IPS-20b (cell line): ENCODE measurements around the gene U2AF2.

ENCODE experiments used
- H3K27ac ChIP-seq: one replicate; pipeline ENCODE4 v1.5.1; 2013; ENCODE audit warnings: low read length
- H3K27me3 ChIP-seq: 2 replicates; pipeline ENCODE4 v1.6.1; 2013; ENCODE audit warnings: mild to moderate bottlenecking, low read length, inconsistent platforms; ENCODE audit not compliant: insufficient read depth
- H3K36me3 ChIP-seq: 2 replicates; pipeline ENCODE4 v1.6.1; 2013; ENCODE audit warnings: low read depth, mild to moderate bottlenecking, inconsistent platforms, low read length, moderate library complexity; ENCODE audit not compliant: insufficient read depth
- H3K4me1 ChIP-seq: 2 replicates; pipeline ENCODE4 v1.6.1; 2013; ENCODE audit warnings: mild to moderate bottlenecking, control low read depth, inconsistent platforms, low read length, moderate library complexity; ENCODE audit not compliant: insufficient read depth
- H3K4me3 ChIP-seq: 2 replicates; pipeline ENCODE4 v1.5.1; 2013; ENCODE audit warnings: mild to moderate bottlenecking, low read length, inconsistent platforms
- H3K9ac ChIP-seq: 2 replicates; pipeline ENCODE4 v1.6.1; 2013; ENCODE audit warnings: low read depth, mild to moderate bottlenecking, inconsistent platforms, low read length, moderate library complexity
- H3K9me3 ChIP-seq: 2 replicates; pipeline ENCODE4 v1.6.1; 2013; ENCODE audit warnings: mild to moderate bottlenecking, low read depth, low read length, inconsistent platforms; ENCODE audit not compliant: insufficient read depth

U2AF2 gene

GRCh38 chr19:55681131-55682092 lies 26.6 kb downstream of the U2AF2 start:
- H3K27me3 ChIP-seq = no peaks in the 10 kb centered on the region
- H3K27ac ChIP-seq = no peak overlapping the region
- no peak overlapping the region for H3K4me3 ChIP-seq
- no peak overlapping the region for H3K9ac ChIP-seq
- H3K4me1 ChIP-seq = no peaks in the 10 kb centered on the region
- H3K9me3 ChIP-seq = no peaks in the 10 kb centered on the region
- peaks cover 71% of the 10 kb centered on the region for H3K36me3 ChIP-seq

DNA sequence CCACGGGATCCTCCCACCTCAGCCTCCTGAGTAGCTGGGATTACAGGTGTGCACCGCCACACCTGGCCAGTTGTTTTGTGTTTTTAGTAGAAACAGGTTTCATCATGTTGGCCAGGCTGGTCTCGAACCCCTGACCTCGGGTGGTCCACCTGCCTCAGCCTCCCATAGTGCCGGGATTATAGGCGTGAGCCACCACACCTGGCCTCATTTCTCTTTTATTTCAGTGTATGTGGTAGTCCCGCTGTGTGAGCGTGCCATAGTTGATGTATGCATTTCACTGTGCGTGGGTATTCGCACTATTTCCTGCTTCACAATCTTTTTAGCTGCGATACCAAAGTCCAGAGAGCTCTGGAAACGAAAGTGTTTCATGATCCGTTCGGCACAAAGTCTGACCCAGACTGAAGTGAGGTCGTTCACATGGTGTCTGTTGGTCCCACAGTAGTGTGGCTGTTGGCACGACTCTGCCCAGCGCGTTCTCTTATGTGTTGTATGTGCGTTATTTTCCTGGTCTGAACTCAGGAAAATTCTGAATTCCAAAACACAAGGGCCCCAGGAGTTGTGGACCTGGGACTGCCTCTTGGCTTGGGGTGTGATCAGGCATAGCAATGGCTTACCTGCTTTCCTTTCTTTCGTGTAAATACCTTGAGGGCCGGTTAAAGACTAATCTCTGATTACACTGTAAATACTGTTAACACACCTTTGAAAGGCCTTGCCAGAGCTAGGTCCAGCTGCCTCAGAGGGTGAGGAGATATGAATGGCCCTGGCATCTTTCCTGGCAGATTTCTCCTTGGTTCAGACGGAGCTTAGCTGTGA lies 28.8 kb downstream of the U2AF2 start:
- Histone ChIP-seq H3K9me3 (no peaks in the 10 kb centered on the region), H3K9ac (no peak overlapping the region), H3K4me1 (no peaks in the 10 kb centered on the region), H3K4me3 (no peak overlapping the region), H3K36me3 (peaks cover 63% of the 10 kb centered on the region), H3K27ac (no peak overlapping the region), H3K27me3 (no peaks in the 10 kb centered on the region)

DNA sequence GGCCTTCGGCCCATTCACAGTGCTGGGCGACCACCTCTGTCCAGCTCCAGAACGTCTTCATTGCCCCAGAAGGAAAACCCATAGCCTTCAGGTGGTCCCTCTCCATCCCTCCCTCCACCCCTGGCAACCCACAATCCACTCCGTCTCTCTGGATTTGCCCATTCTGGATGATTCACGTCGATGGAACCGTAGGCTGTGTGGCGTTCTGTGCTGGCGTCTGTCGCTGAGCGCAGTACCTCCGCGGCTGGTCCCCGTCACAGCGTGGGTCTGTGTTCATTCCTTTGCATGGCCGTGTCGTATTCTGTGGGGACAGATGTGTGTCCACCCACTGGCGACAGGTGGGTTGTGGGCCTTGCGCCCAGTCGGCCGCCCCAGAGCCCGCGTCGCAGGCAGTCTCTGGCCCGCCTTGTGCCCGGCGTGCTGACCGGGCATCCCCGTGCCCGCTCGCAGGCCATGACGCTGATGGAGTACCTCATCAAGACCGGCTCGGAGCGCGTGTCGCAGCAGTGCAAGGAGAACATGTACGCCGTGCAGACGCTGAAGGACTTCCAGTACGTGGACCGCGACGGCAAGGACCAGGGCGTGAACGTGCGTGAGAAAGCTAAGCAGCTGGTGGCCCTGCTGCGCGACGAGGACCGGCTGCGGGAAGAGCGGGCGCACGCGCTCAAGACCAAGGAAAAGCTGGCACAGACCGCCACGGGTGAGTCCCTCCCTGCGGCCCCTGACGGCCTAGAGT lies 30.3 kb downstream of the U2AF2 start:
- peaks cover 64% of the 10 kb centered on the region for H3K36me3 ChIP-seq
- no peak overlapping the region for H3K4me3 ChIP-seq
- H3K27me3 ChIP-seq = no peaks in the 10 kb centered on the region
- H3K4me1 ChIP-seq = no peaks in the 10 kb centered on the region
- no peaks in the 10 kb centered on the region for H3K9me3 ChIP-seq
- H3K9ac ChIP-seq = no peak overlapping the region
- H3K27ac ChIP-seq = no peak overlapping the region

GRCh38 chr19:55685776-55686175 lies 30.9 kb downstream of the U2AF2 start:
- Histone ChIP-seq H3K36me3 (peaks cover 64% of the 10 kb centered on the region), H3K9ac (no peak overlapping the region)

DNA sequence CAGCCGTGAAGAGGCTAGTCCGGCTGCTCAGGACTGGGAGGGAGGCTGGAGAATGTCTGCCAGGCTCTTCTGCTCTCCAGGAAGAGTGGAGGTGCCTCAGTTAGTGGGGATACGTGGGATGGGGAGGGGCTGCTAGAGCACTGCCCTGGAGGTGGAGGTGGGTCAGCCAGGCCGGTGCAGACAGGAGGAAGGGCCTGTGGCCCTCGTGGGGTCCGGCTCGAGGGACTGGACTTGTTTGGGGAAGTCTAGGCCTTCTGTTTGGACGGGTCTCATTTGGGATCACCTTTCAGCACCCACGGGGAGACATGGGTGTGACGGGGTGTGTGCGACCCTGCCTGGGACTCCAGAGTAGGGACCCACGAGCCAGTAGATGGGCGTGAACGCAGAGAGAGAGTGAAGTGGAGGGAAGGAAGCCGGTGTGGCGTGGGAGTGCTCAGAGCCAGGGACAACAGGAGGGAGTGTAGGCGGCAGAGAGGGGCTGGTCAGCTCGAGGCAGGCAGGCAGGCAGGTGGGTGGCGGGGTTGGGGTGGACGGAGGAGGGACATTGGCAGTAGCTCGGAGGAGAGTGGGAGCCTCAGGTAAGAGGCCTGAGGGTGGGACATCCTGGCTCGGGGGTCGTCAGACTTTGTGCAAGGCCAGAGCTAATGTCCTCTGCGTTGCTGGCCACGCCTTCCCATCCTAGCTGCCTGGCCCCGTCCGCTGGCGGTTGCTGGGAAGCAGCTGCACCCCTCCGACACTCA lies 31.6 kb downstream of the U2AF2 start:
- Histone ChIP-seq H3K4me1 (no peaks in the 10 kb centered on the region), H3K9me3 (no peaks in the 10 kb centered on the region), H3K27ac (no peak overlapping the region), H3K9ac (no peak overlapping the region), H3K4me3 (no peak overlapping the region), H3K36me3 (peaks cover 59% of the 10 kb centered on the region), H3K27me3 (no peaks in the 10 kb centered on the region)

More at GRCh38 chr19:55685776-55686175, 30.9 kb downstream of the U2AF2 start:
- no peak overlapping the region for H3K27ac ChIP-seq
- H3K4me3 ChIP-seq = no peak overlapping the region
- no peaks in the 10 kb centered on the region for H3K27me3 ChIP-seq
- no peaks in the 10 kb centered on the region for H3K9me3 ChIP-seq
- no peaks in the 10 kb centered on the region for H3K4me1 ChIP-seq

- Histone ChIP-seq H3K27ac (no peak overlapping the region), H3K9me3 (no peaks in the 10 kb centered on the region), H3K27me3 (no peaks in the 10 kb centered on the region), H3K9ac (no peak overlapping the region), H3K4me1 (no peaks in the 10 kb centered on the region), H3K4me3 (no peak overlapping the region), H3K36me3 (peaks cover 51% of the 10 kb centered on the region; the same call in 1 of the 2 replicates)
Measured at GRCh38 chr19:55687281-55688201, 32.7 kb downstream of the U2AF2 start.

GRCh38 chr19:55688422-55689218 lies 33.8 kb downstream of the U2AF2 start:
- Histone ChIP-seq H3K9me3 (no peaks in the 10 kb centered on the region), H3K9ac (no peak overlapping the region), H3K27ac (no peak overlapping the region), H3K27me3 (no peaks in the 10 kb centered on the region), H3K4me3 (no peak overlapping the region), H3K36me3 (peaks cover 55% of the 10 kb centered on the region), H3K4me1 (no peaks in the 10 kb centered on the region)

DNA sequence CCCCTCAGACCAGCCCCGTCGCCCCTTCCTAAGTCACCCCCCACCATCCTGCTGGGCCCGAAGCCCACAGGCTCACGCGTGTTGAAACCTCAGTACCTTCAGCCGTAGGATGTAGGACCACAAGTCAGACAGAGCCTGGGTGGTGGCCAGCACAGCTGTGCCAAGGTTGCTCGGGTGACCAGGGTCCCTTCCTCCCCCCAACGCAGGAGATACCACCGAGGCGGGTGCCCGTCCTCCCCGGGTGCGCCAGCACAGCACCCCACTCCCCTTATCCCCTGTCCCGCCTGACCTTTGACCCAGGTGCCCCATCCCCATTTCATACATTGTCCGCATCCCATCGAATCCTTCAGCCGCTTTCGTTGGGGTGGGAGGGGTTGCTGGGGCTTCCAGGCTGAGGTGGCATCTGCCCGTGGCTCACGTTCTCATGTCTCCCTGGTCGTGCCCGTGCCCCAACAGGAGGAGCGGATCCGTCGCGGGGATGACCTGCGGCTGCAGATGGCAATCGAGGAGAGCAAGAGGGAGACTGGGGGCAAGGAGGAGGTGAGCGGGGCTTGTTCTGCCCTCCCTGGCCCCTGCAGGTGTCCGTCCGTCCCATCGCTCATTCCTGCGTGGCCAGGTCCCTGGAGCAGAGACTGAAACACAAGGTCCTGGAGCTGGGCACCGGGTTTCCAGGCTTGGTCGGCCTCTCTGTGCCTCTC lies 34.7 kb downstream of the U2AF2 start:
- no peaks in the 10 kb centered on the region for H3K9me3 ChIP-seq
- H3K27ac ChIP-seq = no peak overlapping the region
- H3K4me1 ChIP-seq = no peaks in the 10 kb centered on the region
- no peak overlapping the region for H3K4me3 ChIP-seq
- H3K36me3 ChIP-seq = peaks cover 57% of the 10 kb centered on the region
- H3K9ac ChIP-seq = no peak overlapping the region
- no peaks in the 10 kb centered on the region for H3K27me3 ChIP-seq

GRCh38 chr19:55690109-55690768 lies 35.4 kb downstream of the U2AF2 start:
- Histone ChIP-seq H3K4me1 (no peaks in the 10 kb centered on the region), H3K9ac (no peak overlapping the region), H3K27me3 (no peaks in the 10 kb centered on the region), H3K4me3 (no peak overlapping the region), H3K9me3 (no peaks in the 10 kb centered on the region), H3K36me3 (peaks cover 55% of the 10 kb centered on the region), H3K27ac (no peak overlapping the region)
